Adrenal gland (tissue), 5 donors: Measurements from ENCODE around the gene PGAP1.

Experiments
- CTCF ChIP-seq, 6 experiments: fragments of 450-650 bp in 4 of 6; fragments of 200-600 bp in 2 of 6; sonication (generic) in 1 of 6; IDR thresholded peaks; 1 replicate in 5 of 6; 2 replicates in 1 of 6; pipeline versions ENCODE4 v1.5.1 to v1.8.0; 2016 to 2021; ENCODE audit warnings: antibody characterized with exemption in 6 of 6, mild to moderate bottlenecking in 2 of 6, moderate library complexity in 1 of 6
- POLR2A ChIP-seq, 2 donors: fragments of 450-650 bp; IDR thresholded peaks; one replicate each; pipeline ENCODE4 v1.6.1; 2017; ENCODE audit warnings: antibody characterized with exemption in 2 of 2, mild to moderate bottlenecking in 2 of 2, moderate library complexity in 1 of 2
- donor health status: DM: no; HTN: no; CAD: no.

- TF ChIP-seq CTCF (IDR thresholded peaks at IDR 0.05): no peak
- TF ChIP-seq POLR2A (IDR thresholded peaks at IDR 0.05): no peak
These were observed 29.6 kb upstream of the PGAP1 start for GRCh38 chr2:196956069-196956468.
